ENCODE results near the gene IRGC.

IRGC gene

GRCh38 chr19:43692385-43692784 lies 23.5 kb upstream of the IRGC start:
- no peak for DNase-seq

- DNase-seq: no peak
These were observed 23.0 kb upstream of the IRGC start for GRCh38 chr19:43692877-43693276.

- DNase-seq: no peak
These were observed 21.3 kb upstream of the IRGC start for GRCh38 chr19:43694553-43694952.

GRCh38 chr19:43695985-43696704 lies 19.7 kb upstream of the IRGC start:
- no peak for DNase-seq

GRCh38 chr19:43697295-43697694 lies 18.6 kb upstream of the IRGC start:
- no peak for DNase-seq

- no peak for DNase-seq
These were observed 16.1 kb upstream of the IRGC start for GRCh38 chr19:43699506-43700394.

GRCh38 chr19:43700395-43701000 lies 15.4 kb upstream of the IRGC start:
- DNase-seq: peak in 1 of 2 experiments; percentile 18

GRCh38 chr19:43704002-43704705 lies 11.7 kb upstream of the IRGC start:
- DNase-seq: no peak

GRCh38 chr19:43705729-43706128 lies 10.1 kb upstream of the IRGC start:
- no peak for DNase-seq

- no peak for DNase-seq
These were observed 8.6 kb upstream of the IRGC start for GRCh38 chr19:43707158-43707712.

- DNase-seq: no peak
These were observed 7.2 kb upstream of the IRGC start for GRCh38 chr19:43708716-43709115.

GRCh38 chr19:43711751-43712355 lies 4.0 kb upstream of the IRGC start:
- DNase-seq: no peak

GRCh38 chr19:43713208-43713607 lies 2.7 kb upstream of the IRGC start:
- DNase-seq: no peak

GRCh38 chr19:43718627-43719377 lies 2.9 kb downstream of the IRGC start:
- no peak for DNase-seq

- no peak for DNase-seq
These were observed 3.5 kb downstream of the IRGC start for GRCh38 chr19:43719378-43719868.

- DNase-seq: no peak
These were observed 4.0 kb downstream of the IRGC start for GRCh38 chr19:43719918-43720317.

GRCh38 chr19:43720936-43721335 lies 5.1 kb downstream of the IRGC start:
- DNase-seq: no peak

GRCh38 chr19:43721469-43722048 lies 5.7 kb downstream of the IRGC start:
- DNase-seq: no peak

GRCh38 chr19:43723588-43723987 lies 7.7 kb downstream of the IRGC start:
- no peak for DNase-seq

- DNase-seq: no peak
These were observed 9.0 kb downstream of the IRGC start for GRCh38 chr19:43724896-43725295.

GRCh38 chr19:43725468-43725867 lies 9.6 kb downstream of the IRGC start:
- DNase-seq: no peak
